ENCODE measurements around the gene P2RX1. TPM values are rescaled to one million over a fixed set of nuclear protein-coding genes. Genes with fewer than 3 reads are reported as not detected.
A peak's percentile ranks its signal among the peaks of the same experiment; 100 is the strongest.

The P2RX1 gene
- total RNA-seq, 2 experiments from 2014 or later, result 0.34 to 1.0 TPM

- Mint-ChIP-seq H3K4me1 (ENCODE audit: low read depth) (no peaks in the 10 kb centered on the region), H3K36me3 (ENCODE audit: low read depth) (peaks cover 89% of the 10 kb centered on the region), H3K9me3 (no peaks in the 10 kb centered on the region), H3K27me3 (no peaks in the 10 kb centered on the region), H3K27ac (no peak overlapping the region), H3K4me3 (no peak overlapping the region)
- intact Hi-C loops (cut with DNase I, micrococcal nuclease), result loop anchor here (1.0 kb wide), 1 partner anchor 68 kb away; no protein-coding TSS in a partner anchor
- POLR2A ChIA-PET, result no interaction called here
- no peak overlapping the region for H3K27ac ChIP-seq (ENCODE audit: low read depth in 1 of 2, low read length in 2 of 2)
- H3K27me3 ChIP-seq (ENCODE audit: control insufficient read depth in 1 of 2, insufficient read depth in 2 of 2, low read length in 2 of 2), result no peaks in the 10 kb centered on the region
- CTCF ChIA-PET, result no interaction called here
- H3K9me3 ChIP-seq (ENCODE audit: control insufficient read depth in 1 of 2, insufficient read depth in 1 of 2, low read length in 2 of 2), result no peaks in the 10 kb centered on the region
- DNase-seq (no peak), ATAC-seq (ENCODE audit: poor library complexity) (no peak)
- TF ChIP-seq CTCF (IDR thresholded peaks at IDR 0.05), result no peak
- peaks cover 75% of the 10 kb centered on the region for H3K36me3 ChIP-seq (ENCODE audit: insufficient read depth, low read length)
- H3K4me1 ChIP-seq (ENCODE audit: insufficient read depth, low read length), result no peaks in the 10 kb centered on the region
- no peak overlapping the region for H3K4me3 ChIP-seq (ENCODE audit: low read length)
Measured at GRCh38 chr17:3935825-3936355, 19.6 kb upstream of the P2RX1 start.

GRCh38 chr17:3935140-3935542 lies 18.9 kb upstream of the P2RX1 start:
- Mint-ChIP-seq H3K27me3 (no peaks in the 10 kb centered on the region), H3K9me3 (no peaks in the 10 kb centered on the region), H3K36me3 (ENCODE audit: low read depth) (peaks cover 92% of the 10 kb centered on the region), H3K4me1 (ENCODE audit: low read depth) (no peaks in the 10 kb centered on the region), H3K4me3 (no peak overlapping the region), H3K27ac (no peak overlapping the region)
- peak; percentile 25 for TF ChIP-seq CTCF (IDR thresholded peaks at IDR 0.05)
- peak in 10 of 14 experiments; percentile 22 to 61 (median 38) for DNase-seq
- Histone ChIP-seq H3K4me1 (ENCODE audit: insufficient read depth, low read length) (no peaks in the 10 kb centered on the region), H3K4me3 (ENCODE audit: low read length) (no peak overlapping the region), H3K27ac (ENCODE audit: low read depth in 1 of 2, low read length in 2 of 2) (no peak overlapping the region), H3K27me3 (ENCODE audit: control insufficient read depth in 1 of 2, insufficient read depth in 2 of 2, low read length in 2 of 2) (no peaks in the 10 kb centered on the region), H3K36me3 (ENCODE audit: insufficient read depth, low read length) (peaks cover 77% of the 10 kb centered on the region), H3K9me3 (ENCODE audit: control insufficient read depth in 1 of 2, insufficient read depth in 1 of 2, low read length in 2 of 2) (no peaks in the 10 kb centered on the region)
- ChIA-PET POLR2A (interaction anchor here (0.7 kb wide), 1 partner anchor 30 kb away, joined by 4 read pairs; no protein-coding TSS in a partner anchor), CTCF (interaction anchor here (0.7 to 1.0 kb wide), 3 partner anchors 30 to 76 kb away, joined by 3 read pairs; no protein-coding TSS in a partner anchor)
- intact Hi-C loops (cut with DNase I, micrococcal nuclease), result loop anchor here (1.0 kb wide), 1 partner anchor 69 kb away; no protein-coding TSS in a partner anchor
- ATAC-seq (ENCODE audit: poor library complexity), result no peak

- no peak overlapping the region for H3K4me3 Mint-ChIP-seq
- no peaks in the 10 kb centered on the region for H3K4me1 ChIP-seq (ENCODE audit: insufficient read depth, low read length)
- H3K27ac Mint-ChIP-seq, result no peak overlapping the region
- intact Hi-C loops (cut with DNase I, micrococcal nuclease), result no loop called here
- no peaks in the 10 kb centered on the region for H3K9me3 ChIP-seq (ENCODE audit: control insufficient read depth in 1 of 2, insufficient read depth in 1 of 2, low read length in 2 of 2)
- H3K36me3 ChIP-seq (ENCODE audit: insufficient read depth, low read length), result peaks cover 77% of the 10 kb centered on the region
- ATAC-seq (ENCODE audit: poor library complexity) (no peak), DNase-seq (no peak)
- no peaks in the 10 kb centered on the region for H3K27me3 ChIP-seq (ENCODE audit: control insufficient read depth in 1 of 2, insufficient read depth in 2 of 2, low read length in 2 of 2)
- POLR2A ChIA-PET, result no interaction called here
- no peak for TF ChIP-seq CTCF (IDR thresholded peaks at IDR 0.05)
- H3K27ac ChIP-seq (ENCODE audit: low read depth in 1 of 2, low read length in 2 of 2), result peak overlapping the region in 1 of 2 donors; percentile 33
- CTCF ChIA-PET, result no interaction called here
- peaks cover 82% of the 10 kb centered on the region for H3K36me3 Mint-ChIP-seq (ENCODE audit: low read depth)
- no peak overlapping the region for H3K4me3 ChIP-seq (ENCODE audit: low read length)
- H3K9me3 Mint-ChIP-seq, result no peaks in the 10 kb centered on the region
- no peaks in the 10 kb centered on the region for H3K4me1 Mint-ChIP-seq (ENCODE audit: low read depth)
- no peaks in the 10 kb centered on the region for H3K27me3 Mint-ChIP-seq
Measured at GRCh38 chr17:3929764-3930163, 13.5 kb upstream of the P2RX1 start.
